GM12872 (cell line): Measurements from ENCODE around the gene RFX2.

Experiments
- CTCF ChIP-seq: IDR thresholded peaks from 3 replicates; pipeline ENCODE4 v1.5.1; 2011; ENCODE audit warnings: low read depth, mild to moderate bottlenecking, low read length, moderate library complexity; ENCODE audit not compliant: insufficient read depth

Gene RFX2

DNA sequence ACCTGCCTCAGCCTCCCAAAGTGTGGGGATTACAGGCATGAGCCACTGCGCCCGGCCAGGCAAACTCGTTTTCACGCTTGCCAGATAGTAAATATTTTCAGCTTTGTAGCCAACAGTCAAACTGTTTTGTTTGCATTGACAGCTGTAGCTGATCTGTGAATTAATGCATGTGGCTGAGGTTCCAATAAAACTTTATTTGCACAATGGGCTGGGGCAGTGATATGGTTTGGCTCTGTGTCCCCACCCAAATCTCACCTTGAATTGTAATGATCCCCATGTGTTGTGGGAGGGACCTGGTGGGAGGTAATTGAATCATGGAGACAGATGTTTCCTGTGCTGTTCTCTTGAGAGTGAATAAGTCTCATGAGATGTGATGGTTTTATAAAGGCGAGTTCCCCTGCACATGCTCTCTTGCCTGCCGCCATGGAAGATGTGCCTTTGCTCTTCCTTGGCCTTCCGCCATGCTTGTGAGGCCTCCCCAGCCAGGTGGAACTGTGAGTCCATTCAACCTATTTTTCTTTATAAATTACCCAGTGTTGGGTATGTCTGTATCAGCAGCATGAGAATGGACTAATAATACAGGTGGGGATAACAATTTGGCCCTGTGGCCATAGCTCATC is 110.0 kb downstream of the RFX2 start:
- no peak for TF ChIP-seq CTCF

- no peak for TF ChIP-seq CTCF
These were observed 110.6 kb downstream of the RFX2 start for GRCh38 chr19:5999693-6000092.

- no peak for TF ChIP-seq CTCF
These were observed 112.9 kb downstream of the RFX2 start for GRCh38 chr19:5997371-5997770.

DNA sequence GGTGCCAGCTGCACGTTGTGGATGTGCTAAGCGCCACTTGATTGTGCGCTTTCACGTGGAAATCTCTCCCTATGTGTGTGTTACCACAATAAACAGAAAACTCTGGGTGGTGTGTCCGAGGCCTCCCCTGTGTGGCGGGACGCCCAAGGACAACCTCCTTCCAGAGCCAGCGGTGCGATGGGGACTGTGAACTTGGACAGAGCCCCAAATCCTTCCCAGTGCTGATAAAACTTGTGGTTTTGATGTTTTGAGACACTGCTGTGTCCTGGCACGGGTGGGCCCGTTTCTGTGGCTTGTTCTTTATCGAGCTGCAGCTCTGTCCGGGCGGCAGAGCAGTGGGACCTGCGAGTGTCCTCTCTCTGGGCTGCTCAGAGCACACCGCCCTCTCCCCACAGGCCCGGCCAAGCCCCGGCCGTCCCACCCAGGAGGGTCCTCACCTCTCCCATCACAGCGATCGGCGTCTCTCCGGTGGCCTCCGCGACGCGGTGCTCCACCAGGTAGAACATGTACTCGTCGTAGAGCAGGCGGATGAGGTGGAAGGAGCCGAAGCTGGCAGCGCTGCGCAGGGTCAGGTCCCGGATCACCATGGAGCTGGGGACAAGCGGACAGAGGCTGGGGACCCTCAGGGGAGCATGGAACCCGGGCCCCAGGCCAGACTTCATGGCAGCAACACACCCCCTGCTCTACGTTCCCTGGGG is 113.5 kb downstream of the RFX2 start:
- TF ChIP-seq CTCF, result no peak

GRCh38 chr19:5996102-5996501 is 114.2 kb downstream of the RFX2 start:
- no peak for TF ChIP-seq CTCF

GRCh38 chr19:5995606-5996005 is 114.7 kb downstream of the RFX2 start:
- TF ChIP-seq CTCF, result no peak

GRCh38 chr19:5994405-5995165 is 115.7 kb downstream of the RFX2 start:
- TF ChIP-seq CTCF, result no peak
